PC-9 (cell line): Measurements from ENCODE around the gene TAS1R3.

ENCODE experiments used
- EZH2 ChIP-seq: fragments of 200-600 bp; sonication (generic); IDR thresholded peaks from 2 replicates; pipeline ENCODE4 v1.8.0; 2017; ENCODE audit warnings: antibody characterized with exemption, low read depth
- TF ChIP-seq, protein P1 (sequence below): fragments of 200-600 bp; sonication (generic); conservative IDR thresholded peaks from 2 replicates; pipeline ENCODE4 v1.6.1; 2017; ENCODE audit warnings: mixed run types, antibody characterized with exemption, mild to moderate bottlenecking, moderate library complexity

DNA sequence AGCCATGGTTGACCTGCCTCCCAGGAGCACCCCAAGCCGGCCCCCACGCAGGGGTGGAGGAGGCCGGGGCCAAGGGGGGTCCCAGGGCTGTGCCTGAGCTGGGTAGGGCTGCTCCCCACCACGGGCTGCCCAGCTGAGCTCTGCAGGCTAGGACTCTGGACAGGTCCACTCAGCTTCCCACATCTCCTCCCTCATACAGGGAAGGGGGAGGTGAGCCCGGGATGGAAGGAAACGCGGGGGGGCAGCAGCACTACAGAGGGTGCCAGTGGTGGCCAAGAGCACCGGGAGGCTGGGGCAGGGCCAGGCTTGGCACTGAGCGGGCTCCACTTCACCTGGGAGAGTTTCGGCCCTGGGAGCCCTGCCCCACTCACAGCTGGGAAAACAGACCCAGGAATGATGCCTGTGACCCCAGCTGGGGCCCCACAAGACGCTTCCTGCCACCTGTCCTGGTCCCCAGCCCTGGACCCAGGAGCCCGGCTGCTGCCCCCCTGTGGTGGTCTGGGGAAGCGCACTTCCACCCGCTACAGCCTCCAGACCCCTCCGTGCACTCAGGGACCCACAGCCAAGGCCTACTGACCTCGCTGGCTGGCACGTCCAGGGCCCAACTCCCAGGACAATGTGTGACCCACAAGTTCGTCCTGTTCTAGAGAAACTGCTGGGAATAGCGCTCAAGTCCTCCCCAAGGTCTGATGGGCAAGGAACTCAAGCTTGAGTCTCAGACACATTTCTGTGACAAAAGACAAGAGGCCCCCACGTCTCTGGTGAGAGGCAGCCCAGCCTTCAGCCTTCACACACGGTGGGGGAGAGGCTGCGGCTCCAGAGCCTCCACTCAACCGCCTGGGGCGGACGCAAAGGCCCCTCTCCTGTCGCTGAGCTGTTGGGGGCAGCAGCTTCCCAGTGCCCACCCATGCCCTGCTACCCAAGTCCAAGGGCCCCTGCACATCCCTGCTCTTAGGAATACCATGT, 40.9 kb downstream of the TAS1R3 start:
- TF ChIP-seq, protein P1, sequence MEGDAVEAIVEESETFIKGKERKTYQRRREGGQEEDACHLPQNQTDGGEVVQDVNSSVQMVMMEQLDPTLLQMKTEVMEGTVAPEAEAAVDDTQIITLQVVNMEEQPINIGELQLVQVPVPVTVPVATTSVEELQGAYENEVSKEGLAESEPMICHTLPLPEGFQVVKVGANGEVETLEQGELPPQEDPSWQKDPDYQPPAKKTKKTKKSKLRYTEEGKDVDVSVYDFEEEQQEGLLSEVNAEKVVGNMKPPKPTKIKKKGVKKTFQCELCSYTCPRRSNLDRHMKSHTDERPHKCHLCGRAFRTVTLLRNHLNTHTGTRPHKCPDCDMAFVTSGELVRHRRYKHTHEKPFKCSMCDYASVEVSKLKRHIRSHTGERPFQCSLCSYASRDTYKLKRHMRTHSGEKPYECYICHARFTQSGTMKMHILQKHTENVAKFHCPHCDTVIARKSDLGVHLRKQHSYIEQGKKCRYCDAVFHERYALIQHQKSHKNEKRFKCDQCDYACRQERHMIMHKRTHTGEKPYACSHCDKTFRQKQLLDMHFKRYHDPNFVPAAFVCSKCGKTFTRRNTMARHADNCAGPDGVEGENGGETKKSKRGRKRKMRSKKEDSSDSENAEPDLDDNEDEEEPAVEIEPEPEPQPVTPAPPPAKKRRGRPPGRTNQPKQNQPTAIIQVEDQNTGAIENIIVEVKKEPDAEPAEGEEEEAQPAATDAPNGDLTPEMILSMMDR: peak; percentile 93
- no peak for TF ChIP-seq EZH2
